K562 (cell line): Measurements from ENCODE around the gene NOX5. TPM values are rescaled to one million over a fixed set of nuclear protein-coding genes. Genes with fewer than 3 reads are reported as not detected.

Experiments
- CBFA2T3 ChIP-seq: fragments of 450-650 bp; IDR thresholded peaks from 2 replicates; pipeline ENCODE4 v1.6.1; 2017
- DIDO1 ChIP-seq: fragments of 450-650 bp; IDR thresholded peaks from 2 replicates; pipeline ENCODE4 v1.6.1; 2016; ENCODE audit warnings: low read depth, missing biosample characterization, missing genetic modification characterization
- KLF16 ChIP-seq: IDR thresholded peaks from 2 replicates; pipeline ENCODE4 v1.6.1; 2016; ENCODE audit warnings: antibody characterized with exemption
- POLR2AphosphoS5 ChIP-seq: IDR thresholded peaks from 2 replicates; pipeline ENCODE4 v1.6.1; 2011; ENCODE audit warnings: mild to moderate bottlenecking, low read depth, low read length, moderate library complexity; ENCODE audit not compliant: control insufficient read depth, insufficient read depth
- SPI1 ChIP-seq: IDR thresholded peaks from 2 replicates; pipeline ENCODE4 v1.6.1; 2011; ENCODE audit warnings: low read depth, low read length, control low read depth, borderline replicate concordance
- TCF3 ChIP-seq: sonication (generic); formaldehyde crosslinking; IDR thresholded peaks from 2 replicates; pipeline ENCODE4 v1.4.0; 2020; ENCODE audit warnings: mild to moderate bottlenecking, missing genetic modification reagents
- ZNF354B ChIP-seq: fragments of 250-450 bp; sonication (Bioruptor Pico); IDR thresholded peaks from 2 replicates; pipeline ENCODE4 v1.4.0; 2020
- ZNF766 ChIP-seq: fragments of 200-800 bp; sonication (Bioruptor generic); conservative IDR thresholded peaks from 2 replicates; pipeline ENCODE4 v1.6.1; 2016; ENCODE audit warnings: missing genetic modification characterization, missing compliant biosample characterization
- polyA plus RNA-seq, 8 experiments: library from polyadenylated mRNA; depleted of rRNA in 4 of 8; stranded (reverse) in 5 of 8; unstranded in 3 of 8; fragments of >200 nt; fragmentation: Nextera tagmentation in 2 of 8; fragmentation: Illumina TruSeq in 1 of 8; extraction: Ambion mirVana in 2 of 8; extraction: Trizol in 1 of 8; gene quantifications; 2 replicates each; pipeline versions ENCODE4 v1.2.1 to v1.2.3, GENCODE V29; 2011 to 2014; ENCODE audit warnings: inconsistent platforms in 1 of 8, missing spikeins in 1 of 8
- total RNA-seq, 7 experiments: library from RNA; depleted of rRNA in 6 of 7; stranded (reverse); fragments of >200 nt in 6 of 7; fragmentation: Illumina TruSeq in 2 of 7; extraction: Trizol in 2 of 7; gene quantifications; 2 replicates each; pipeline versions ENCODE4 v1.2.1 to v1.2.3, GENCODE V29; 2011 to 2021; ENCODE audit warnings: low replicate concordance in 1 of 7
- TF ChIP-seq, protein P1 (sequence below): sonication (generic); formaldehyde crosslinking; IDR thresholded peaks from 2 replicates; pipeline ENCODE4 v1.8.1; 2023; ENCODE audit warnings: missing genetic modification reagents, mild to moderate bottlenecking, borderline replicate concordance
- TF ChIP-seq, protein P2 (sequence below): fragments of 450-650 bp; IDR thresholded peaks from 2 replicates; pipeline ENCODE4 v1.6.1; 2016; ENCODE audit warnings: low read depth
- TF ChIP-seq, protein P3 (sequence below): fragments of 450-650 bp; IDR thresholded peaks from 2 replicates; pipeline ENCODE4 v1.7.1; 2018; ENCODE audit warnings: mild to moderate bottlenecking, low read depth; ENCODE audit not compliant: partially characterized antibody

Gene NOX5
- total and polyA plus RNA-seq, 9 of the 15 experiments (the other 6 are each of a cell fraction or from before 2014, with no cell fraction given): 0.01 TPM; not detected in 8

DNA sequence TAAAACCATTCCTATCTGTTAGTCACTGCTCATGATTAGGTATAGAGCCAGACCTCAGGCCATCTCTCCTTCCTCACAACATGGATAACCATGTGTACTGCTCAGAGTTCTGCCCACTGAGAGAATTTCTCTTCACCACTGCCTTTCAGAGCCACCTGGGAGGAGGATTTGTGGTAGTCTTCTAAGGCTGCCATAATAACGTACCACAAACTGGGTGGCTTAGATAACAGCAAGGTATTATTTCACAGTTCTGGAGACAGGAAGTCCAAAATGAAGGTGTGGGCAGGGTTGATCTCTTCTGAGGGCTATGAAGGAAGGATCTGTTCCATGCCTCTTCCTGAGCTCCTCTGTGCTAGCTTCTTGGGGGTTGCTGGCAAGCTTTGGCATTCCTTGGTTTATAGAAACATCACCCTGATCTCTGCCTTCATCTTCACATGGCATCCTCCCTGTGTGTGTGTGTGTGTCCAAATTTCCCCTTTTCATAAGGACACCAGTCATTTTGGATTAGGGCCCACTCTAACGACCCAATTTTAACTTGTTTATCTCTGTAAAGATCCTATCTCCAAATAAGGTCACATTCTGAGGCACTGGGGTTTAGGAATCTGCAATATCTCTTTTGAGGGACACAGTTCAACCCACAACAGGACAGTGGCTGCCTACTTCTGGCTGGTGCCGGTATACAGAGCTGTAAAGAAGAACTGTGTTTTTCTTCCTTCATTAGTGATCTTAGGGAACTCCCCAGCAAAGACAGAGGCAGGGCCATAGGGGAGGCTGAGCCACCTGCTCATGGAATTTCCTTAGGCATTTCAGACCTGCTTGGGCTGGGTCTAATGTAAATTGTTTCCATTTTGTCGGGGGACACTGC is 42.1 kb upstream of the NOX5 start (continued):
- TF ChIP-seq, protein P1, sequence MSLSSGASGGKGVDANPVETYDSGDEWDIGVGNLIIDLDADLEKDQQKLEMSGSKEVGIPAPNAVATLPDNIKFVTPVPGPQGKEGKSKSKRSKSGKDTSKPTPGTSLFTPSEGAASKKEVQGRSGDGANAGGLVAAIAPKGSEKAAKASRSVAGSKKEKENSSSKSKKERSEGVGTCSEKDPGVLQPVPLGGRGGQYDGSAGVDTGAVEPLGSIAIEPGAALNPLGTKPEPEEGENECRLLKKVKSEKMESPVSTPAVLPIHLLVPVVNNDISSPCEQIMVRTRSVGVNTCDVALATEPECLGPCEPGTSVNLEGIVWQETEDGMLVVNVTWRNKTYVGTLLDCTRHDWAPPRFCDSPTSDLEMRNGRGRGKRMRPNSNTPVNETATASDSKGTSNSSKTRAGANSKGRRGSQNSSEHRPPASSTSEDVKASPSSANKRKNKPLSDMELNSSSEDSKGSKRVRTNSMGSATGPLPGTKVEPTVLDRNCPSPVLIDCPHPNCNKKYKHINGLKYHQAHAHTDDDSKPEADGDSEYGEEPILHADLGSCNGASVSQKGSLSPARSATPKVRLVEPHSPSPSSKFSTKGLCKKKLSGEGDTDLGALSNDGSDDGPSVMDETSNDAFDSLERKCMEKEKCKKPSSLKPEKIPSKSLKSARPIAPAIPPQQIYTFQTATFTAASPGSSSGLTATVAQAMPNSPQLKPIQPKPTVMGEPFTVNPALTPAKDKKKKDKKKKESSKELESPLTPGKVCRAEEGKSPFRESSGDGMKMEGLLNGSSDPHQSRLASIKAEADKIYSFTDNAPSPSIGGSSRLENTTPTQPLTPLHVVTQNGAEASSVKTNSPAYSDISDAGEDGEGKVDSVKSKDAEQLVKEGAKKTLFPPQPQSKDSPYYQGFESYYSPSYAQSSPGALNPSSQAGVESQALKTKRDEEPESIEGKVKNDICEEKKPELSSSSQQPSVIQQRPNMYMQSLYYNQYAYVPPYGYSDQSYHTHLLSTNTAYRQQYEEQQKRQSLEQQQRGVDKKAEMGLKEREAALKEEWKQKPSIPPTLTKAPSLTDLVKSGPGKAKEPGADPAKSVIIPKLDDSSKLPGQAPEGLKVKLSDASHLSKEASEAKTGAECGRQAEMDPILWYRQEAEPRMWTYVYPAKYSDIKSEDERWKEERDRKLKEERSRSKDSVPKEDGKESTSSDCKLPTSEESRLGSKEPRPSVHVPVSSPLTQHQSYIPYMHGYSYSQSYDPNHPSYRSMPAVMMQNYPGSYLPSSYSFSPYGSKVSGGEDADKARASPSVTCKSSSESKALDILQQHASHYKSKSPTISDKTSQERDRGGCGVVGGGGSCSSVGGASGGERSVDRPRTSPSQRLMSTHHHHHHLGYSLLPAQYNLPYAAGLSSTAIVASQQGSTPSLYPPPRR (CRISPR knock-in tag): no peak
- TF ChIP-seq ZNF354B (CRISPR knock-in tag): no peak
- TF ChIP-seq, protein P2, sequence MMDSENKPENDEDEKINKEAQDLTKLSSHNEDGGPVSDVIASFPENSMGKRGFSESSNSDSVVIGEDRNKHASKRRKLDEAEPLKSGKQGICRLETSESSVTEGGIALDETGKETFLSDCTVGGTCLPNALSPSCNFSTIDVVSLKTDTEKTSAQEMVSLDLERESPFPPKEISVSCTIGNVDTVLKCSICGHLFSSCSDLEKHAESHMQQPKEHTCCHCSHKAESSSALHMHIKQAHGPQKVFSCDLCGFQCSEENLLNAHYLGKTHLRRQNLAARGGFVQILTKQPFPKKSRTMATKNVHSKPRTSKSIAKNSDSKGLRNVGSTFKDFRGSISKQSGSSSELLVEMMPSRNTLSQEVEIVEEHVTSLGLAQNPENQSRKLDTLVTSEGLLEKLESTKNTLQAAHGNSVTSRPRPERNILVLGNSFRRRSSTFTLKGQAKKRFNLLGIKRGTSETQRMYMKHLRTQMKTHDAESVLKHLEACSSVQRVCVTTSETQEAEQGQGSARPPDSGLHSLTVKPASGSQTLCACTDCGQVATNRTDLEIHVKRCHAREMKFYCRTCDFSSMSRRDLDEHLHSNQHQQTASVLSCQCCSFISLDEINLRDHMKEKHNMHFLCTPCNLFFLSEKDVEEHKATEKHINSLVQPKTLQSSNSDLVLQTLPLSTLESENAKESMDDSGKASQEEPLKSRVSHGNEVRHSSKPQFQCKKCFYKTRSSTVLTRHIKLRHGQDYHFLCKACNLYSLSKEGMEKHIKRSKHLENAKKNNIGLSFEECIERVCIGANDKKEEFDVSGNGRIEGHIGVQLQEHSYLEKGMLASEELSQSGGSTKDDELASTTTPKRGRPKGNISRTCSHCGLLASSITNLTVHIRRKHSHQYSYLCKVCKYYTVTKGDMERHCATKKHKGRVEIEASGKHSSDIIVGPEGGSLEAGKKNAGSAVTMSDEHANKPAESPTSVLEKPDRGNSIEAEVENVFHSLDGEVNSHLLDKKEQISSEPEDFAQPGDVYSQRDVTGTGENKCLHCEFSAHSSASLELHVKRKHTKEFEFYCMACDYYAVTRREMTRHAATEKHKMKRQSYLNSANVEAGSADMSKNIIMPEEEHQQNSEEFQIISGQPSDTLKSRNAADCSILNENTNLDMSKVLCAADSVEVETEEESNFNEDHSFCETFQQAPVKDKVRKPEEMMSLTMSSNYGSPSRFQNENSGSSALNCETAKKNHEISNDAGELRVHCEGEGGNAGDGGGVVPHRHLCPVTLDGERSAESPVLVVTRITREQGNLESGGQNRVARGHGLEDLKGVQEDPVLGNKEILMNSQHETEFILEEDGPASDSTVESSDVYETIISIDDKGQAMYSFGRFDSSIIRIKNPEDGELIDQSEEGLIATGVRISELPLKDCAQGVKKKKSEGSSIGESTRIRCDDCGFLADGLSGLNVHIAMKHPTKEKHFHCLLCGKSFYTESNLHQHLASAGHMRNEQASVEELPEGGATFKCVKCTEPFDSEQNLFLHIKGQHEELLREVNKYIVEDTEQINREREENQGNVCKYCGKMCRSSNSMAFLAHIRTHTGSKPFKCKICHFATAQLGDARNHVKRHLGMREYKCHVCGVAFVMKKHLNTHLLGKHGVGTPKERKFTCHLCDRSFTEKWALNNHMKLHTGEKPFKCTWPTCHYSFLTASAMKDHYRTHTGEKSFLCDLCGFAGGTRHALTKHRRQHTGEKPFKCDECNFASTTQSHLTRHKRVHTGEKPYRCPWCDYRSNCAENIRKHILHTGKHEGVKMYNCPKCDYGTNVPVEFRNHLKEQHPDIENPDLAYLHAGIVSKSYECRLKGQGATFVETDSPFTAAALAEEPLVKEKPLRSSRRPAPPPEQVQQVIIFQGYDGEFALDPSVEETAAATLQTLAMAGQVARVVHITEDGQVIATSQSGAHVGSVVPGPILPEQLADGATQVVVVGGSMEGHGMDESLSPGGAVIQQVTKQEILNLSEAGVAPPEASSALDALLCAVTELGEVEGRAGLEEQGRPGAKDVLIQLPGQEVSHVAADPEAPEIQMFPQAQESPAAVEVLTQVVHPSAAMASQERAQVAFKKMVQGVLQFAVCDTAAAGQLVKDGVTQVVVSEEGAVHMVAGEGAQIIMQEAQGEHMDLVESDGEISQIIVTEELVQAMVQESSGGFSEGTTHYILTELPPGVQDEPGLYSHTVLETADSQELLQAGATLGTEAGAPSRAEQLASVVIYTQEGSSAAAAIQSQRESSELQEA: no peak
- TF ChIP-seq POLR2AphosphoS5: no peak
- TF ChIP-seq SPI1: 0 out of 2 replicates have a peak, but pooled peaks have one; percentile 17
- peak; percentile 69 for TF ChIP-seq CBFA2T3
- peak; percentile 30; the same call in 1 of the 2 replicates for TF ChIP-seq ZNF766
- TF ChIP-seq DIDO1 (tag): no peak
- TF ChIP-seq, protein P3, sequence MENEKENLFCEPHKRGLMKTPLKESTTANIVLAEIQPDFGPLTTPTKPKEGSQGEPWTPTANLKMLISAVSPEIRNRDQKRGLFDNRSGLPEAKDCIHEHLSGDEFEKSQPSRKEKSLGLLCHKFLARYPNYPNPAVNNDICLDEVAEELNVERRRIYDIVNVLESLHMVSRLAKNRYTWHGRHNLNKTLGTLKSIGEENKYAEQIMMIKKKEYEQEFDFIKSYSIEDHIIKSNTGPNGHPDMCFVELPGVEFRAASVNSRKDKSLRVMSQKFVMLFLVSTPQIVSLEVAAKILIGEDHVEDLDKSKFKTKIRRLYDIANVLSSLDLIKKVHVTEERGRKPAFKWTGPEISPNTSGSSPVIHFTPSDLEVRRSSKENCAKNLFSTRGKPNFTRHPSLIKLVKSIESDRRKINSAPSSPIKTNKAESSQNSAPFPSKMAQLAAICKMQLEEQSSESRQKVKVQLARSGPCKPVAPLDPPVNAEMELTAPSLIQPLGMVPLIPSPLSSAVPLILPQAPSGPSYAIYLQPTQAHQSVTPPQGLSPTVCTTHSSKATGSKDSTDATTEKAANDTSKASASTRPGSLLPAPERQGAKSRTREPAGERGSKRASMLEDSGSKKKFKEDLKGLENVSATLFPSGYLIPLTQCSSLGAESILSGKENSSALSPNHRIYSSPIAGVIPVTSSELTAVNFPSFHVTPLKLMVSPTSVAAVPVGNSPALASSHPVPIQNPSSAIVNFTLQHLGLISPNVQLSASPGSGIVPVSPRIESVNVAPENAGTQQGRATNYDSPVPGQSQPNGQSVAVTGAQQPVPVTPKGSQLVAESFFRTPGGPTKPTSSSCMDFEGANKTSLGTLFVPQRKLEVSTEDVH: no peak
- peak; percentile 66 for TF ChIP-seq TCF3 (CRISPR knock-in tag)
- TF ChIP-seq KLF16: peak; percentile 58; the same call in 1 of the 2 replicates
